Activated CD8-positive, alpha-beta memory T cell treated with anti-CD3 and anti-CD28 coated beads, Interleukin-2, amount 50 U/mL, for 24 hours (primary cell): ENCODE measurements around the gene BCL6B.

Experiments
- DNase-seq: peaks from one replicate; pipeline ENCODE4 v3.0.0-alpha.2; 2020; ENCODE audit errors: extremely low read depth

The BCL6B gene

DNA sequence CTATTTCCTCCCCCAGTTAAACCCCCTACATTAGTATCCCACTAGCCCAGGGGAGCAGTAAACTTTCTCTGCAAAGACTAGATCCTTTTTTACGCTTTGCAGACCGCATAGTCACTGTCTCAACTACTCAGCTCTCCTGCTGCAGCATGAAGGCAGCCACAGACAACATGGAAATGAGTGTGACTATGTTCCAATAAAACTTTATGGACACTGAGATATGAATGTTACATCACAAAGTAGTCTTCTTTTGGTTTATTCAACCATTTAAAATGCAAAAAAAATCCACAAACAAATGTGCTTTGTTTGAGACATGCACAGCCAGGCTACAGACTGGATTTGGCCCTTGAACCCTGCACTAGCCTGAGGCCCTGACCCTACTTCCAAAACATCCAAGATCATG is 12.3 kb upstream of the BCL6B start:
- DNase-seq: no peak

DNA sequence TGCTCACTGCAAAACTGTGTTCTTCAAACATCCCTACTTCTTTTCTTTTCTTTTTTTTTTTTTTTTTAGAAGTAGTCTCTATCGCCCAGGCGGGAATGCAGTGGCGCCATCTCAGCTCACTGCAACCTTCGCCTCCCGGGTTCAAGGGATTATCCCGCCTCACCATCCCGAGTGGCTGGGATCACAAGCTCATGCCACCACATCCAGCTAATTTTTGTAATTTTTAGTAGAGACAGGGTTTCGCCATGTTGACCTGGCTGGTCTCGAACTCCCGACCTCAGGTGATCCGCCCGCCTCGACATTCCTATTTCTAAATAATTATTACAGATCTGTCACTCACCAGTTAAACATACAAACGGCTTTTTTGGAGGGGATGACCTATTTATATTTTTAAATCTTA is 11.4 kb upstream of the BCL6B start:
- no peak for DNase-seq

DNA sequence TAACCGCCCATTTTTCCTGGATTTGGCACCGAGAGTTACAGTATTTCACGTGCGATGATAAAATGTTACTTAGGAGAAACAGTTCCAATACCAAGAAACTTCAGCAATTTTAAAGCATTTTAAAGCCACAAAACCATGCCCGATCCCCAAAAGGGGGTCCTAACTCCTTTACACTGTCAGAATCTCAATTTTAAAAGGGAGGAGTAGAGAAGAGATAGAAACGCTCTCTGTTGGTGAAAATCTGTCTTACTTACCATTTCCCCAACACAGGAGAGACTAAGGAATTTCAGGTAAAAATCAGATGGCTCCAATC is 11.0 kb upstream of the BCL6B start:
- no peak for DNase-seq

DNA sequence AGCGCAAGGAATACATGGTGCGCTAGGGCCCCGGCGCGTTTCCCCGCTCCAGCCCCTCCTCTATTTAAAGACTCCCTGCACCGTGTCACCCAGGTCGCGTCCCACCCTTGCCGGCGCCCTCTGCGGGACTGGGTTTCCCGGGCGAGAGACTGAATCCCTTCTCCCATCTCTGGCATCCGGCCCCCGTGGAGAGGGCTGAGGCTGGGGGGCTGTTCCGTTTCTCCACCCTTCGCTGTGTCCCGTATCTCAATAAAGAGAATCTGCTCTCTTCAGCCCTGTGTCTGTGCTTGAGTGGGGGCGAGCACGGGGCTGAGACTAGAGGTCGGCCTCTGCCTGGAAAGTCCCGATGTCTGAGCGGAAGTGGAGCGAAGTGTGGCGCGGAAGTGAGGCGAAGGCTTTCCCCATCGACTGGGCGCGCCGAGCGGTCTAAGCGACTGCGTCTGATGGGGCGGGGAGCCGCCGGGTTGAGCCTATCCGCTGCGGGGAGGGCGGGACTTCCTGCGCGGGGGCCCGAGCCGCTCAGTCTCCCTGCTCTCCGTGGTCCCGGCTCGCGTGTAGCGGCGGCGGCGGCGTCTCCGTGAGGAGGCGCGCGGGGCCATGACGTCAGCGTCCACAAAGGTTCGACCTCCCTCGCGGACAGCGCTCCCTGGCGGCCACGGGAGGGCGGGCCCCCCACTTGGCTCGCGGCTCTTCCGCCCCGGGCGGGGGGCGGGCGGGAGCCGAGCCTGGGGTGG is 8.4 kb upstream of the BCL6B start:
- peak; percentile 91 for DNase-seq

DNA sequence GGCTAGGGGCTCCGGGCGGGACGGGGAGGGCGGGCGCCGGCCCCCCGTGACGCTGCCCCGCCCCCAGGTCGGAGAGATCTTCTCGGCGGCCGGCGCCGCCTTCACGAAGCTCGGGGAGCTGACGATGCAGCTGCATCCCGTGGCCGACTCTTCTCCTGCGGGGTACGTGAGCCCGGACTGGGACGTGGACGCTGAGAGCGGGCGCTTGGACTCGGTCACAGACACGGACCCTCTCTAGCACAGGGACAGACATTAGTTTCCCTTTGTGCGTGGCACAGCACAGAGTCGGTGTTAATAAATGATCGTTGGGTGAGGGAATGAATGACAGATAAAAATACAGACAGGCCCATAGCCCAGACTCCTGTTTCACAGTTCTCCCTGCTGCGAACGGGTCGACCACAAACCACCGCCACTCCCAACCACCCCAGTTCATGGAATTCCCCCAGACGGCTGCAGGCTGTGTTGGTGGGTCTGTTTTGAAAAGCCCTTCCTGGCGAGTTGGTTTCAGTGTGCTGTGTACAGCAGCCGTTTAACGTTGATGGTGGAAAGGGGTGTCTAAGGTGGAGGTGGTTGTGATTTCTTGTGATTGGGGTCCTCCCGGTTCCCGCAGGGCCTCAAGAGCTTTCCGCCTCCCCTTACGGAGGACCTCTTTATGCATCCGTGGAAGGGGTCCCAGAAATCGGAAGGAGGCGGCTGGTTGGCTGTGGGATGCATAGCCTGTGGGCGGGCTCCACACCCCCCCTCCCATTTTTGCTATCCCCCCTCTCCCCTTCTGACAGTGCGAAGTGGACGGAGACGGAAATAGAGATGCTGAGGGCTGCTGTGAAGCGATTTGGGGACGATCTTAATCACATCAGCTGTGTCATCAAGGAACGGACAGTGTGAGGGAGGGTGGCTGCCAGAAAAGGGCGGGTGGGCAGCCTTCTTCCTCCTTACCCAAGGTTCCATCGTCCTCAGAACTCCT is 7.6 kb upstream of the BCL6B start:
- no peak for DNase-seq

DNA sequence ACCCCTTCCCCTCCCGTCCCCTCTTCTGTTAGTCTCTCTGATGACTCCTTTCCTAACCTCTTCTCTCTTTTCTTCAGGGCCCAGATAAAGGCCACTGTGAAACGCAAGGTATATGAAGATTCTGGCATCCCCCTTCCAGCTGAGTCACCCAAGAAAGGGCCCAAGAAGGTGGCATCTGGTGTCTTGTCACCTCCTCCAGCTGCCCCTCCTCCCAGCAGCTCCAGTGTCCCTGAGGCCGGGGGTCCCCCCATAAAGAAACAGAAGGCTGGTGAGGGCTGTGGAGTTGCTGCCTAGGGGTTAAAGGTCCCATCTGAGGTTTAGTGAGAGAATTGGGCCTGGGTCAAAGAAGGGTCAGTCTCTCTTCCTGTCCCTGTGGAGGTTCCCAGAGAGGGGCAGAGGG is 6.4 kb upstream of the BCL6B start:
- DNase-seq: no peak

DNA sequence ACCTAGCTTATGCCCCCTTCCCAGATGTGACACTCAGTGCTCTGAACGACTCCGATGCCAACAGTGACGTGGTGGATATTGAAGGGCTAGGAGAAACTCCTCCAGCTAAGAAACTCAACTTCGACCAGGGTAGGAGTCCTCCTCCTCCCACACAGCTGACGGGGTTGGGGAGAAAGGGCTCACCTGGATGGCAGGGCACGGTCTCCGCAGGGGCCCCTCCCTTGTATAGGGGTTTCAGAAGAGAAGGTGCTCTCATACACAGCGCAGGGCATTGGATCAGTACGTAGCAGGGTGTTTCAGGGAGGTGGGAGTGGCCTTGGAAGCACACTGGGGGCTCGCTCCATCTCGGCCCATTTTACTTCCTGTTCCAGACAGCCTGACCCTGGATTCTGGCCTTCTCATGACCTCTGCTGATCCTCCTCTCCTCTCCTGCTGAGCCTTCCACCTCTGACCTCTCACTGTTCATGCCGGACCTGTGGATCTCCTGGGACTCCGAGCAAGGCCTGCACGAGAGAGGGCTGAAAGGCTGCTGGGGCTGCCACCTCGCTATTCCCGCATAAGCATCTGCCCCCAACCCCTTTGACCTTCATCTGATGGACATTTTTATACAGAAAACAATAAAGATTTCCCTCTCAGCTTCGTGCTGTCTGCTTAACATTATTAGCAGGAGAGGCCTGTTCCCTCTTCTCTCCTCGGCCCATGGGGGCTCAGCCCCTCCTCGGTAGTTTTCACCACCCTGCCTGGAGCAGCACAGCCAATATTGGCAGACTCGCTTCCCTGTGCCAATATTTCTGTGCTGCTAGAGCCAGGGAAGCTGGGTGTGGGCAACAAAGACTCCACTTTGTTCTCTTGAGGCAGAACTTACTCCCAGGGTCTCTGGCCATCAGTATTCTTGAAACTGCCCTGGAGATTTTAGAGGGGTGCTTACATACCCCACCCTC is 5.7 kb upstream of the BCL6B start:
- DNase-seq: no peak

DNA sequence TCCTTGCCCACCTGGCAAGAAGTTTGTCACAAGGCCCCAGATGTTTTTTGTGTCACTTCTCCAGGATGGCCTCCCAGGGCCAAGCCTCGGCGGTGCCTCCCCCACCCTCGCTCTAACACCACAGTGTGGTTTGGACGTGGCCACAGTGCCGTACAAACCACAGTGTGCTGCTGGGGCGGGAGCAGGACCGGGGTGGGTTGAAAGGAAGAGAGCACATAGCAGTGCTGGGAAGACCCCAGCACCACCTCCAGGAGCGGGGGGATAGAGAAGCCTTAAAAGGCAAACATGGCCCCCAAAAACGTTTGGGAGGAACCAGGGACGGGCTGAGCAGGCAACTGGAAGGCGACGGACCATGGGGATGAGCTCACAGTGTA is 5.0 kb upstream of the BCL6B start:
- no peak for DNase-seq

DNA sequence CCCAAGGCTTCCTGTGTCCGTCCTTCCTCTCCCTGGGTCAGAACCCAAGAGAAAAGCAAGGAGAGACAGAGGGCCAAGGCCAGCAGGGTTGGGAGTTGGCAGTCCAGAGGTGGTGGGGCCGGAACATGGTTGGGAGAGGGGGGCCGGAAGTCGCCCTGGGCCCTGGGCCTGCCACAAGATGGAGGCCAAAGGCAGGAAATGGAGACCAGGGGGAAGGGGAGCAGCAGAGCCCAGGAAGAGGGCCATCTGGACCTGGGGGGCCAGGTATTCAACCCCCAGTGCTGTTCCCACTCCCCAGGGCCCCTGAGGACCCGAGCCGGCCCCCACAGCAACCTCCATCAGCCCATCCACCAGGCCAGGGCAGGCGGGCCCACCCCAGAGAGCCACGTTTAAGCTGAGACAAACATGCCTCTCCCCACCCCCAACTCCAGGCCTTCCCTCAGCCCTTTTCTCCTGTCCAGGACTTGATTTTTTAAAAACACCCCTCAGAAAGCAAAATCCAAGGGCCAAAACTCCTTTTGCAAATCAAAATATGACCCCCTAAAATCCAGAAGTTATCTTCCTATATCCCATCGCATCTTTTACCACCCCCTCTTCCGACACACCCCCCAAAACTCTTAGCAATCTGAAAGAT is 4.4 kb upstream of the BCL6B start:
- no peak for DNase-seq

DNA sequence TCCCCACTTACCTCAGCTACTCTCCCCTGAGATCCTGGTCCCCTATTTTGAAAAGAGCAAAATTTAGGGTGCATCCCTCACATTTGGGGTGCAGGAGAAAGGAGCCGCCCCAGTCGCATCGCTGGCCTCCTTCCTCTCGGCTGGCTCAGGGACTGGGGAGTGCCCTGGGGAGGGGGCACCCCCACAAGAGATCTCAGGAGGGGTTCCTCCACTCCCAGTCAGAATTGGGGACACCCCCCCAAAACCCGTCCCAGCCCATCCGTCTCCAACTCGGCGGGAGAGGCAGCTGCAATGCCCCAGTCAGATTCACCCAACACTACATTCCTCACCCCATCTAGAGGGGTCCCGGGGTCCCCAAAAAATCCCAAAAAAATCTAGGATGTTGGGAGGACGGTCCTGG is 3.5 kb upstream of the BCL6B start:
- DNase-seq: no peak

DNA sequence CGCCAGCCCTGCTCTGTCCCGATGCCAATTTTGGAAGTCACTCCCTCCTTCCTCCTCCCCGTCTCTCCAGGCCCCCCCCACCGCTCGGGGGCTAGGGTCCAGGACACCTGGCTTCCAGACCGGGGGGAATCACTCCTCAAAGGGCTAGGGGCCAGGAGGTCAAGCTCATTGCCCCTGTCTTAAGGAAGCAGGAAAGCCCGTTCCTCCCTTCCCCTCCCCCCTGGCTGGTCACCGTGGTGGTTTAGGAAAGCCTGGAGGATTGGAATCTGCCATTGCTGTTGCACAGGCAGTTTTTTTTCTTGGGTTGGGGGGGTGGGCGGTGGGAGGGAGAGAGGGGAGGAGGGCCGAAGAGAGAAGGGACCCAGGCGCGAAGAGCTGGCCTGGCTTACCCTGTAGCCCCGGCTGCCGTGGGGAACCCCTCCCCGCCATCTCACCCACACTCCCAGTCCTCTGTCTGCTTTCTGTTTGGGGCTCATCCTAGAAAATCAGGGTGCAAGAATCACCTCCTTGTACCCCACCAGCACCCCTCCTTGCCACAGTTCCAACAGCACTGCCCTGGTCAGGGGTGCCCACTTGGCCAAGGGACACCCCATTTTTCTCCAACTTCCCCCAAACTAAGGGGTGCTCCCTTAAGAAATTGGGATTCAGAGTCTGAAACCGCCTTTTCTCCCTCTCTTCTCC is 2.9 kb upstream of the BCL6B start:
- no peak for DNase-seq

DNA sequence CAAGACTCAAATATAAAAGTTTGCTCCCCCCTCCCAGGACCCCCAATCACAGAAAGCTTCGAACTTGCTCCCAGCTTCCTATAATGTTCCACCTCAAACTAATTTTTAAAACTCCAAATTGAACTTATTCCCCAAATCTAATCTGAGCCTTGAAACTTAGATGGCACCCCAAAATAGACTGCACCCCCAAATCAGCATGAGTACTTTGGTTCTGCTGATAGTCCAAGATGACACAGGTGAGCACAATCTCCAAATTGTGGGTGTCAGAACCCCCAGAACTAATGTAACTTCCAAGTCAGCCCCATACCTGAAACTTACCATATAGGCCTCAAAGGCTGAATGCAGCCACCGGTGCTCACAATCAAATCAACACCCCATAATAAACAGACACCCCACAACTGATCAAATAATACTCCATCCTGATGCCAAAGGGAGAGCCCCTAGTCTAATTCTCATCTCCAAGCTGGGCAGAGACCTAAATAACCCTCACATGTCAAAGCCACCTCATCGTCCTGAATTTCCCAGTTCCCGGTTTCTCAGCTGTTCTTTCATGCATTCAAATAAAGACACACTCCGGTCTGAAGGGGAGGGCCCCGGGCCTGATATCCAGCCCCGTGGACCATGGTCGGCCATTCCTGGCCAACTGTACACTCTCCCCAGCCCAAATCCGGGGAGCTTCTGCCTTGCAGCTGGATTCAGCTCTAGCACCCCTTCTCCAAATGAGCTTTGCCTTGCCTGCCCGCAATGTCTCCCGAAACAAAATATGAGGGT is 1.8 kb upstream of the BCL6B start:
- no peak for DNase-seq

DNA sequence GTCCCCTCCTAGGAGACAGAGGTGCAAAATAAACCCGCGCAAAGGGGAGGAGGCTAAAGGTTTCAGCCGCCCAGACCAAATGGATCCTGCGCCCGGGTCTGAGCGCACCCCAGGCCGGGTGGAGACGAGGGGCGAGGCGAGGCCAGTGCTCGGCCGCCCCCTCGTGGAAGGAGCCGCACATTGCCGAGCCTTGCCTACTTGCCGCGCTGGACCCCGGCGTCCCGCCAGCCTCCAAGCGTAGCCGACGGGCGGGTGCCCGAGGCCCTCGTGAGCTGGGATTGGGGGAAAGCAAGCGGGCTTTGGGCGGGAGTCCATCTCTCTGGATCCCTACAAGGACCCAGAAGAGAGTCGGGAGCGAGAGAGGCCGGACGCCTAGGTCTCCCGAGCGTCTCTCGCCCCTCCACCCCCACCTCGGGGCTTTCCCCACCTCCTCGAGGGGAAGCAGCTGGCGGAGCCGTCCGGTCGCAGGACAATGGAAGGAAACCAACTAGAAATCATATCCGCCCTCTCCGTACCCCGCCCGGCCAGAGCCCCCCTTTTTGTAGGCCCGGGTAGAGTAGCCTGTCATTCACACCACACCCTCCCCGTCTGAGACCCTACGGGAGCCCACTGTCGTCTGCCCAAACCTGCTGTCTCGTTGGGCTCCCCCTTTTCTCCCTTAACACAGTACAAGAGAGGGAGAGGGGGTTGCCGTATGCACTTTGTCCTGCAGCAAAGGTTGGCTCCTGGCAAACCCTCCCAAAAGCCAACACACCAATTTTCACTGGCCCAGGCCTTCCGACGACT is 664 bp upstream of the BCL6B start:
- no peak for DNase-seq

DNA sequence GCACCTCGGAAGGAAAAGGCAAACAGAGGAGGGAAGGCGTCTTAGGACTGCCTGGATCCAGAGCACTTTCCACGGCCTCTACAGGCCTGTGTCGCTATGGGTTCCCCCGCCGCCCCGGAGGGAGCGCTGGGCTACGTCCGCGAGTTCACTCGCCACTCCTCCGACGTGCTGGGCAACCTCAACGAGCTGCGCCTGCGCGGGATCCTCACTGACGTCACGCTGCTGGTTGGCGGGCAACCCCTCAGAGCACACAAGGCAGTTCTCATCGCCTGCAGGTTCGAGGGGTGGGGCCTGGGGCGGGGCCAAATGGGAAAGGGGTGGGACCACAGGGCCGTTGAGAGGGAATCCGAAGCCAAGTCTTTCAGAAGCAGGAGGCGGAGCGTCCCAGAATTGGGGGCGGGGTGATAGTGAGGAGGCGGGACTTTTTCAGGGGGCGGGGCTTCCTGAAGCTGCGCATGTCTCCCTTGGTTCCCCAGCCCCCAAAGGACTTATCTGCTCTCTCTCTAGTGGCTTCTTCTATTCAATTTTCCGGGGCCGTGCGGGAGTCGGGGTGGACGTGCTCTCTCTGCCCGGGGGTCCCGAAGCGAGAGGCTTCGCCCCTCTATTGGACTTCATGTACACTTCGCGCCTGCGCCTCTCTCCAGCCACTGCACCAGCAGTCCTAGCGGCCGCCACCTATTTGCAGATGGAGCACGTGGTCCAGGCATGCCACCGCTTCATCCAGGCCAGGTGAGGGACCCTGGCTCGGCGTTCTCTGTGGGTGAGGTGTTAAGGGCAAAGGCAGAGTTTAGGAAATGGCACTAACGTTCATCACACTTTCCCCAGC is 939 bp downstream of the BCL6B start:
- DNase-seq: peak; percentile 88

DNA sequence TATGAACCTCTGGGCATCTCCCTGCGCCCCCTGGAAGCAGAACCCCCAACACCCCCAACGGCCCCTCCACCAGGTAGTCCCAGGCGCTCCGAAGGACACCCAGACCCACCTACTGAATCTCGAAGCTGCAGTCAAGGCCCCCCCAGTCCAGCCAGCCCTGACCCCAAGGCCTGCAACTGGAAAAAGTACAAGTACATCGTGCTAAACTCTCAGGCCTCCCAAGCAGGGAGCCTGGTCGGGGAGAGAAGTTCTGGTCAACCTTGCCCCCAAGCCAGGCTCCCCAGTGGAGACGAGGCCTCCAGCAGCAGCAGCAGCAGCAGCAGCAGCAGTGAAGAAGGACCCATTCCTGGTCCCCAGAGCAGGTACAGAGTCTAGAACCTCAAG is 1.5 kb downstream of the BCL6B start:
- DNase-seq: no peak

DNA sequence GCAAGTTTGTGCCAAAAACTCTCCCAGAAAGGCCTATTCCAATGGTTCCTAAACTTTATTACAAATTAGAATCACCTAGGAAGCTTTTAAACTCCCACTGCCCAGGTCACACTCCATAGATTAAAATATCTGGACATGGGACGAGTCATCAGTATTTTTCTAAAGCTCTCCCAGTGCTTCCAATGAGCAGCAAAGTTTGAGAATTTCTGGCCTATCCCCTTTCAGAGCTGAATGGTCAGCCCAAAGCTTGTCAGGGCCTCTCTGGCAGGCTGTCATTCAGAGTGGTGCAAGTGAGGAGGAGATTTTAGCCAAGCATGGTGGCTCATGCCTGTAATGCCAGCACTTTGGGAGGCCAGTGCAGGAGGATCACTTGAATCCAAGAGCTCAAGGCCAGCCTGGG is 2.4 kb downstream of the BCL6B start:
- DNase-seq: no peak

DNA sequence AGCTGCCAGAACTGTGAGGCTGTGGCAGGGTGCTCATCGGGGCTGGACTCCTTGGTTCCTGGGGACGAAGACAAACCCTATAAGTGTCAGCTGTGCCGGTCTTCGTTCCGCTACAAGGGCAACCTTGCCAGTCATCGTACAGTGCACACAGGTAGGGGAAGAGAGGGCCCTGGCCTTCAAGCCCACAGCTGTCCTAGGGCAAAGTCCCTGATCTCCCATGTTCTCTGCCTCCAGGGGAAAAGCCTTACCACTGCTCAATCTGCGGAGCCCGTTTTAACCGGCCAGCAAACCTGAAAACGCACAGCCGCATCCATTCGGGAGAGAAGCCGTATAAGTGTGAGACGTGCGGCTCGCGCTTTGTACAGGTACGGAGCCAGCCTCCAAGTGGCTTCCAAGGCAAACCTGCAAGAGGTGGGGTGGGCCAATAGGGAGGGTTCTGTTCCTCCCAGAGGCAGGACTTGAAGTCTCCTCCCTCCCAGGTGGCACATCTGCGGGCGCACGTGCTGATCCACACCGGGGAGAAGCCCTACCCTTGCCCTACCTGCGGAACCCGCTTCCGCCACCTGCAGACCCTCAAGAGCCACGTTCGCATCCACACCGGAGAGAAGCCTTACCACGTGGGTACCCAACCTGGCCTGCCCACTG is 3.7 kb downstream of the BCL6B start:
- DNase-seq: no peak

DNA sequence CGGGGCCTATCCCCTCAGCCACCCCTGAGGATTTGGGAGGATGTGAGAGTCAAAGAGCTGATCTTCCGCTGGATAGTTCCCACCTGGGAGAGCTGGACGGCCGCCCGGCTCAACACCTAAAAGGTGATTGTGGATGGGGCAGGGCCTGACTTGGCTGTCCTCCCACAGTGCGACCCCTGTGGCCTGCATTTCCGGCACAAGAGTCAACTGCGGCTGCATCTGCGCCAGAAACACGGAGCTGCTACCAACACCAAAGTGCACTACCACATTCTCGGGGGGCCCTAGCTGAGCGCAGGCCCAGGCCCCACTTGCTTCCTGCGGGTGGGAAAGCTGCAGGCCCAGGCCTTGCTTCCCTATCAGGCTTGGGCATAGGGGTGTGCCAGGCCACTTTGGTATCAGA is 4.5 kb downstream of the BCL6B start:
- DNase-seq: no peak
